ENCODE data around the gene NCKAP5. TPM values are rescaled to one million over a fixed set of nuclear protein-coding genes. Genes with fewer than 3 reads are reported as not detected.

NCKAP5 gene
- total and polyA plus RNA-seq, 2 of the 13 experiments (the other 11 are each of a cell fraction or from before 2014, with no cell fraction given), result 0.01 TPM; not detected in 1

GRCh38 chr2:133431289-133431688, 137.0 kb downstream of the NCKAP5 start (continued):
- TF ChIP-seq MXI1 (IDR thresholded peaks at IDR 0.05; ENCODE audit: borderline replicate concordance, low read depth, low read length), result no peak
- TF ChIP-seq NFE2L2 (IDR thresholded peaks at IDR 0.05; ENCODE audit: low read length), result no peak
- TF ChIP-seq ZNF256 (CRISPR knock-in tag; conservative IDR thresholded peaks at IDR 0.05), result no peak
- TF ChIP-seq ZNF570 (CRISPR knock-in tag; IDR thresholded peaks at IDR 0.05; ENCODE audit: borderline replicate concordance), result no peak
- no peak for TF ChIP-seq ZNF160 (CRISPR knock-in tag; IDR thresholded peaks at IDR 0.05)
- no peak for TF ChIP-seq ZNF597 (CRISPR knock-in tag; IDR thresholded peaks at IDR 0.05)

- Histone ChIP-seq H3K4me3 (replicated peaks in 1 of 3; ENCODE audit: insufficient read depth in 1 of 3, low read depth in 2 of 3, low read length in 3 of 3) (no peak overlapping the region), H3K9ac (ENCODE audit: insufficient read depth, low read depth, low read length) (no peak overlapping the region), H3K79me2 (ENCODE audit: insufficient read depth, low read length) (no peaks in the 10 kb centered on the region), H3K27ac (ENCODE audit: extremely low read length, insufficient read depth, low read length) (no peak overlapping the region), H3K36me3 (replicated peaks in 1 of 2; ENCODE audit: control insufficient read depth in 1 of 2, insufficient read depth in 2 of 2, low read length in 2 of 2) (no peaks in the 10 kb centered on the region), H4K20me1 (ENCODE audit: insufficient read depth, low read length) (no peaks in the 10 kb centered on the region), H3K27me3 (ENCODE audit: control insufficient read depth in 1 of 2, insufficient read depth in 2 of 2, low read length in 2 of 2) (no peaks in the 10 kb centered on the region), H3K4me2 (ENCODE audit: low read depth, low read length) (no peak overlapping the region), H3K9me3 (ENCODE audit: low read length) (no peaks in the 10 kb centered on the region), H3K4me1 (ENCODE audit: insufficient read depth, low read length) (no peaks in the 10 kb centered on the region), H2AFZ (ENCODE audit: low read length) (no peak overlapping the region)
- no peak for ATAC-seq
- ChIA-PET POLR2A (no interaction called here), CTCF (ENCODE audit: low intra/inter-chr PET ratio, low total read pairs) (no interaction called here)
- intact Hi-C loops (cut with micrococcal nuclease; ENCODE audit: unreplicated experiment) (no loop called here), in situ Hi-C loops (cut with HindIII; ENCODE audit: extremely low pct_ligation_motif_present, low pct_unique_long_range_greater_than_20kb) (no loop called here)
- 26% methylated on average over 1 of the region's 1 CpG for WGBS (ENCODE audit: low lambda C conversion rate)
- DNase-seq (ENCODE audit: low spot score), result no peak
- FAIRE-seq, result no peak
- no TSS peak for BruUV-seq (replicated peaks)
- TF ChIP-seq ZNF121 (CRISPR knock-in tag; IDR thresholded peaks at IDR 0.05) (no peak), SALL1 (CRISPR knock-in tag; IDR thresholded peaks at IDR 0.05) (no peak), RBAK (CRISPR knock-in tag; IDR thresholded peaks at IDR 0.05) (no peak), ZNF878 (CRISPR knock-in tag; IDR thresholded peaks at IDR 0.05) (no peak), ZNF615 (CRISPR knock-in tag; IDR thresholded peaks at IDR 0.05; ENCODE audit: borderline replicate concordance) (no peak), RARG (CRISPR knock-in tag; IDR thresholded peaks at IDR 0.05; ENCODE audit: low read depth) (no peak), KLF16 (CRISPR knock-in tag; IDR thresholded peaks at IDR 0.05) (no peak), STAG1 (CRISPR knock-in tag; IDR thresholded peaks at IDR 0.05) (no peak), GPBP1L1 (CRISPR knock-in tag; IDR thresholded peaks at IDR 0.05) (no peak), SETDB1 (CRISPR knock-in tag; IDR thresholded peaks at IDR 0.05; ENCODE audit: borderline replicate concordance) (no peak), SMAD3 (CRISPR knock-in tag; IDR thresholded peaks at IDR 0.05) (no peak)
- TF ChIP-seq, protein P1, sequence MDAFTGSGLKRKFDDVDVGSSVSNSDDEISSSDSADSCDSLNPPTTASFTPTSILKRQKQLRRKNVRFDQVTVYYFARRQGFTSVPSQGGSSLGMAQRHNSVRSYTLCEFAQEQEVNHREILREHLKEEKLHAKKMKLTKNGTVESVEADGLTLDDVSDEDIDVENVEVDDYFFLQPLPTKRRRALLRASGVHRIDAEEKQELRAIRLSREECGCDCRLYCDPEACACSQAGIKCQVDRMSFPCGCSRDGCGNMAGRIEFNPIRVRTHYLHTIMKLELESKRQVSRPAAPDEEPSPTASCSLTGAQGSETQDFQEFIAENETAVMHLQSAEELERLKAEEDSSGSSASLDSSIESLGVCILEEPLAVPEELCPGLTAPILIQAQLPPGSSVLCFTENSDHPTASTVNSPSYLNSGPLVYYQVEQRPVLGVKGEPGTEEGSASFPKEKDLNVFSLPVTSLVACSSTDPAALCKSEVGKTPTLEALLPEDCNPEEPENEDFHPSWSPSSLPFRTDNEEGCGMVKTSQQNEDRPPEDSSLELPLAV (CRISPR knock-in tag; conservative IDR thresholded peaks at IDR 0.05; ENCODE audit: low read depth), result no peak
Observed at GRCh38 chr2:133426791-133427190, 141.5 kb downstream of the NCKAP5 start.

Measured in HepG2 (cell line).